Measurements from ENCODE around the gene MAN1B1.
"Not testable (repeated sequence)": the region's sequence is repeated elsewhere in the genome, so short reads cannot be mapped to it uniquely, and the experiment has no call there.

The MAN1B1 gene

GRCh38 chr9:137112564-137113384 lies 26.0 kb downstream of the MAN1B1 start:
- DNase-seq, result no peak

GRCh38 chr9:137113385-137114159 lies 26.8 kb downstream of the MAN1B1 start:
- DNase-seq, result no peak

- no peak for DNase-seq
These were observed 27.4 kb downstream of the MAN1B1 start for GRCh38 chr9:137114220-137114612.

GRCh38 chr9:137114613-137115393 lies 28.0 kb downstream of the MAN1B1 start, which contains the start of gene DPP7:
Gene DPP7, minus strand, starts transcription at chr9:137114733. Its CDS starts 20 bp downstream, at chr9:137114713.
- no peak for DNase-seq

GRCh38 chr9:137115394-137116026 lies 28.7 kb downstream of the MAN1B1 start:
- DNase-seq, result no peak

- no peak for DNase-seq
These were observed 29.3 kb downstream of the MAN1B1 start for GRCh38 chr9:137116027-137116507.

- DNase-seq, result no peak
These were observed 29.9 kb downstream of the MAN1B1 start for GRCh38 chr9:137116728-137117127.

- DNase-seq, result no peak
These were observed 30.5 kb downstream of the MAN1B1 start for GRCh38 chr9:137117269-137117731.

- DNase-seq, result not testable (repeated sequence)
These were observed 31.4 kb downstream of the MAN1B1 start for GRCh38 chr9:137118092-137118603.

GRCh38 chr9:137121927-137122795 lies 35.4 kb downstream of the MAN1B1 start:
- DNase-seq, result not testable (repeated sequence)

GRCh38 chr9:137122796-137123467 lies 36.1 kb downstream of the MAN1B1 start:
- not testable (repeated sequence) for DNase-seq

- DNase-seq, result no peak
These were observed 36.7 kb downstream of the MAN1B1 start for GRCh38 chr9:137123468-137123837.

GRCh38 chr9:137123952-137124462 lies 37.2 kb downstream of the MAN1B1 start:
- DNase-seq, result not testable (repeated sequence)

- DNase-seq, result no peak
These were observed 40.0 kb downstream of the MAN1B1 start for GRCh38 chr9:137126786-137127185.

GRCh38 chr9:137127301-137128157 lies 40.7 kb downstream of the MAN1B1 start:
- no peak for DNase-seq

- no peak for DNase-seq
These were observed 41.5 kb downstream of the MAN1B1 start for GRCh38 chr9:137128158-137128861.

- no peak for DNase-seq
These were observed 42.2 kb downstream of the MAN1B1 start for GRCh38 chr9:137128862-137129455.

Measured in NCI-H526 treated with DMSO at 0.1 percent for 48 hours (cell line).